ENCODE measurements around the gene PCDHB4.
"Not testable (repeated sequence)": the region's sequence is repeated elsewhere in the genome, so short reads cannot be mapped to it uniquely, and the experiment has no call there.

DNA sequence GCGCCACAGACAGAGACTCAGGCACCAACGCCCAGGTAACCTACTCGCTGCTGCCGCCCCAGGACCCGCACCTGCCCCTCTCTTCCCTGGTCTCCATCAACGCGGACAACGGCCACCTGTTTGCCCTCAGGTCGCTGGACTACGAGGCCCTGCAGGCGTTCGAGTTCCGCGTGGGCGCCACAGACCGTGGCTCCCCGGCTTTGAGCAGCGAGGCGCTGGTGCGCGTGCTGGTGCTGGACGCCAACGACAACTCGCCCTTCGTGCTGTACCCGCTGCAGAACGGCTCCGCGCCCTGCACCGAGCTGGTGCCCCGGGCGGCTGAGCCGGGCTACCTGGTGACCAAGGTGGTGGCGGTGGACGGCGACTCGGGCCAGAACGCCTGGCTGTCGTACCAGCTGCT lies 19.5 kb upstream of the PCDHB4 start:
- not testable (repeated sequence) for TF ChIP-seq EZH2 (IDR thresholded peaks at IDR 0.05; ENCODE audit: insufficient read depth, low read length)
- TF ChIP-seq, protein P1, sequence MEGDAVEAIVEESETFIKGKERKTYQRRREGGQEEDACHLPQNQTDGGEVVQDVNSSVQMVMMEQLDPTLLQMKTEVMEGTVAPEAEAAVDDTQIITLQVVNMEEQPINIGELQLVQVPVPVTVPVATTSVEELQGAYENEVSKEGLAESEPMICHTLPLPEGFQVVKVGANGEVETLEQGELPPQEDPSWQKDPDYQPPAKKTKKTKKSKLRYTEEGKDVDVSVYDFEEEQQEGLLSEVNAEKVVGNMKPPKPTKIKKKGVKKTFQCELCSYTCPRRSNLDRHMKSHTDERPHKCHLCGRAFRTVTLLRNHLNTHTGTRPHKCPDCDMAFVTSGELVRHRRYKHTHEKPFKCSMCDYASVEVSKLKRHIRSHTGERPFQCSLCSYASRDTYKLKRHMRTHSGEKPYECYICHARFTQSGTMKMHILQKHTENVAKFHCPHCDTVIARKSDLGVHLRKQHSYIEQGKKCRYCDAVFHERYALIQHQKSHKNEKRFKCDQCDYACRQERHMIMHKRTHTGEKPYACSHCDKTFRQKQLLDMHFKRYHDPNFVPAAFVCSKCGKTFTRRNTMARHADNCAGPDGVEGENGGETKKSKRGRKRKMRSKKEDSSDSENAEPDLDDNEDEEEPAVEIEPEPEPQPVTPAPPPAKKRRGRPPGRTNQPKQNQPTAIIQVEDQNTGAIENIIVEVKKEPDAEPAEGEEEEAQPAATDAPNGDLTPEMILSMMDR (IDR thresholded peaks at IDR 0.05; ENCODE audit: insufficient read depth, low read depth, low read length): not testable (repeated sequence)
